Dermis microvascular lymphatic vessel endothelial cell (primary cell): ENCODE data around the gene KCNJ4. TPM values are rescaled to one million over a fixed set of nuclear protein-coding genes. Genes with fewer than 3 reads are reported as not detected.

ENCODE experiments used
- DNase-seq, 2 donors: peaks; one replicate each; pipeline versions ENCODE4 v3.0.0 to v3.0.0-alpha.2; 2010; ENCODE audit warnings: low read depth in 2 of 2
- total RNA-seq: library from RNA; depleted of rRNA; stranded (reverse); fragments of >200 nt; gene quantifications from 2 replicates; pipeline ENCODE4 v1.2.1, GENCODE V29; 2014

Gene KCNJ4
- not detected in 2 replicates for total RNA-seq

GRCh38 chr22:38455076-38455529, at the start of gene KCNJ4:
TSS of gene KCNJ4 (minus strand) at chr22:38455199. CDS start at chr22:38428132, 27,067 bp downstream.
- DNase-seq = no peak

- DNase-seq = no peak
These were observed 48.0 kb upstream of the KCNJ4 start for GRCh38 chr22:38503021-38503420.

GRCh38 chr22:38501797-38502672, 47.0 kb upstream of the KCNJ4 start:
- no peak for DNase-seq

- DNase-seq = no peak
These were observed 42.9 kb upstream of the KCNJ4 start for GRCh38 chr22:38497869-38498268.

GRCh38 chr22:38494939-38495338, 39.9 kb upstream of the KCNJ4 start:
- no peak for DNase-seq

- no peak for DNase-seq
These were observed 39.5 kb upstream of the KCNJ4 start for GRCh38 chr22:38494498-38494897.

- no peak for DNase-seq
These were observed 36.8 kb upstream of the KCNJ4 start for GRCh38 chr22:38491707-38492348.

- DNase-seq = peak in 1 of 2 donors; percentile 47
These were observed 35.9 kb upstream of the KCNJ4 start for GRCh38 chr22:38490915-38491314.

- DNase-seq = no peak
These were observed 35.5 kb upstream of the KCNJ4 start for GRCh38 chr22:38490475-38490874.

- DNase-seq = no peak
These were observed 34.7 kb upstream of the KCNJ4 start for GRCh38 chr22:38489561-38490145.

- no peak for DNase-seq
These were observed 34.1 kb upstream of the KCNJ4 start for GRCh38 chr22:38489142-38489541.

GRCh38 chr22:38487946-38488345, 32.9 kb upstream of the KCNJ4 start:
- no peak for DNase-seq

GRCh38 chr22:38485783-38486182, 30.8 kb upstream of the KCNJ4 start:
- no peak for DNase-seq

- no peak for DNase-seq
These were observed 29.2 kb upstream of the KCNJ4 start for GRCh38 chr22:38484244-38484643.

GRCh38 chr22:38482662-38483308, 27.8 kb upstream of the KCNJ4 start:
- DNase-seq = no peak

GRCh38 chr22:38481871-38482332, 26.9 kb upstream of the KCNJ4 start:
- DNase-seq = no peak

- no peak for DNase-seq
These were observed 26.3 kb upstream of the KCNJ4 start for GRCh38 chr22:38481162-38481870.

- no peak for DNase-seq
These were observed 24.3 kb upstream of the KCNJ4 start for GRCh38 chr22:38479096-38479837.

GRCh38 chr22:38477585-38477984, 22.6 kb upstream of the KCNJ4 start:
- no peak for DNase-seq

GRCh38 chr22:38474003-38474607, 19.1 kb upstream of the KCNJ4 start:
- DNase-seq = no peak
